Measurements from ENCODE around the gene GPAM. TPM values are rescaled to one million over a fixed set of nuclear protein-coding genes. Genes with fewer than 3 reads are reported as not detected.

Gene GPAM
- total and polyA plus RNA-seq, 9 of the 15 experiments (the other 6 are each of a cell fraction or from before 2014, with no cell fraction given): 3.5 to 7.5 (median 5.5) TPM

DNA sequence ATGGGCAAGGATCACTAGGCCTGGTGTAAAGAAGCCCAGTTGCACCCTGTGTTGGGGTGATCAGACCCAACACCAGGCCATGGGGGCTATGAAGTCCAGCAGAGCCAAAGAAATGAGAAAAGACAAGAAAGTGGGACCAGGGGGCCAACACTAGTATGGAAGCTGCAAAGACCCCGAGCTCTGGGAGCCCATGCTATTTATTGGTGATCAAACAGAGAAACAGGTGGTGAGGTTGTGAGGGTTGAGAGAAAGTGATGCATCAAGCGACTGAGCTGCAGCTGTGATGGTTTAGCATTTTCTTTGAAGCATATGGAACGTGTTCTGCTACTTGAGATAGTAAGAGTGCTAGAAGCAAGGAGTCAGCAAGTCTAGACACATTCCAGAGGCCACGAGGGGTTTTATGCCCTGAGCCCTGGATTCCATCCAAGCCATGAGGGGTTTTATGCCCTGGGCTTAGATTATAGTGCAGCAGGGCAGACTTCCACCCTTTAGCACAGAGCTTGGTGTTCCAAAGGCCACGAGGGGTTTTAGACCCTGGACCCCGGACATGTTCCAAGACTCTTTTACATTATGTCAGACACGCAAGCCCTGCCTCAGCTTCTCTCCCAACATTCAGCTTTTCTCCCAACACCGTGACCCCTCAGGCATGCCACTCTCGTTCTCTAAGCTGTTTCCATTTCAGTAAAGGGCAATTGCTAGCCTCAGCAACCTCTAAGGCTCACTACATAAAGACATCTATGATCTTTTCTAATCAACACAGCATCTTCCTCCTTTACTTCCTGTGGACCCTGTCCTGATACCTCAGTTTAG, 43.1 kb upstream of the GPAM start:
- CTCF ChIA-PET (ENCODE audit: low intra/inter-chr PET ratio): no interaction called here
- Histone ChIP-seq H3K4me2 (ENCODE audit: insufficient read depth, low read length) (no peak overlapping the region), H3K27ac (ENCODE audit: extremely low read depth, low read depth, low read length) (no peak overlapping the region), H3K9ac (ENCODE audit: insufficient read depth in 1 of 2, low read depth in 2 of 2, low read length in 2 of 2) (no peak overlapping the region), H3K4me1 (replicated peaks in 1 of 2; ENCODE audit: control insufficient read depth in 2 of 2, insufficient read depth in 2 of 2, low read length in 2 of 2) (no peaks in the 10 kb centered on the region), H3K36me3 (ENCODE audit: control insufficient read depth, insufficient read depth, low read length) (no peaks in the 10 kb centered on the region), H3K9me3 (replicated peaks; ENCODE audit: control insufficient read depth, insufficient read depth, low read depth, low read length) (no peaks in the 10 kb centered on the region), H3K79me2 (ENCODE audit: control insufficient read depth, insufficient read depth, low read length) (no peaks in the 10 kb centered on the region), H3K4me3 (no peak overlapping the region), H3K9me1 (ENCODE audit: control insufficient read depth, insufficient read depth, low read length) (no peaks in the 10 kb centered on the region), H2AFZ (ENCODE audit: low read depth, low read length) (no peak overlapping the region), H3K27me3 (ENCODE audit: control insufficient read depth in 2 of 2, insufficient read depth in 2 of 2, low read length in 2 of 2) (peaks cover 0 to 4% of the 10 kb centered on the region in 2 experiments; a peak in 2 of 5 replicates), H4K20me1 (replicated peaks; ENCODE audit: control insufficient read depth, insufficient read depth, low read length) (no peaks in the 10 kb centered on the region)
- 1% methylated on average over 7 of the region's 9 CpGs for WGBS (ENCODE audit: insufficient coverage, low coverage, missing lambda C conversion rate)
- BruUV-seq (replicated peaks): no TSS peak
- in situ Hi-C loops (cut with MboI): no loop called here
- FAIRE-seq (no peak), DNase-seq (ENCODE audit: extremely low read depth in 1 of 4, low spot score in 3 of 4) (no peak), ATAC-seq (no peak)
- POLR2A ChIA-PET: no interaction called here
- TF ChIP-seq, protein P1, sequence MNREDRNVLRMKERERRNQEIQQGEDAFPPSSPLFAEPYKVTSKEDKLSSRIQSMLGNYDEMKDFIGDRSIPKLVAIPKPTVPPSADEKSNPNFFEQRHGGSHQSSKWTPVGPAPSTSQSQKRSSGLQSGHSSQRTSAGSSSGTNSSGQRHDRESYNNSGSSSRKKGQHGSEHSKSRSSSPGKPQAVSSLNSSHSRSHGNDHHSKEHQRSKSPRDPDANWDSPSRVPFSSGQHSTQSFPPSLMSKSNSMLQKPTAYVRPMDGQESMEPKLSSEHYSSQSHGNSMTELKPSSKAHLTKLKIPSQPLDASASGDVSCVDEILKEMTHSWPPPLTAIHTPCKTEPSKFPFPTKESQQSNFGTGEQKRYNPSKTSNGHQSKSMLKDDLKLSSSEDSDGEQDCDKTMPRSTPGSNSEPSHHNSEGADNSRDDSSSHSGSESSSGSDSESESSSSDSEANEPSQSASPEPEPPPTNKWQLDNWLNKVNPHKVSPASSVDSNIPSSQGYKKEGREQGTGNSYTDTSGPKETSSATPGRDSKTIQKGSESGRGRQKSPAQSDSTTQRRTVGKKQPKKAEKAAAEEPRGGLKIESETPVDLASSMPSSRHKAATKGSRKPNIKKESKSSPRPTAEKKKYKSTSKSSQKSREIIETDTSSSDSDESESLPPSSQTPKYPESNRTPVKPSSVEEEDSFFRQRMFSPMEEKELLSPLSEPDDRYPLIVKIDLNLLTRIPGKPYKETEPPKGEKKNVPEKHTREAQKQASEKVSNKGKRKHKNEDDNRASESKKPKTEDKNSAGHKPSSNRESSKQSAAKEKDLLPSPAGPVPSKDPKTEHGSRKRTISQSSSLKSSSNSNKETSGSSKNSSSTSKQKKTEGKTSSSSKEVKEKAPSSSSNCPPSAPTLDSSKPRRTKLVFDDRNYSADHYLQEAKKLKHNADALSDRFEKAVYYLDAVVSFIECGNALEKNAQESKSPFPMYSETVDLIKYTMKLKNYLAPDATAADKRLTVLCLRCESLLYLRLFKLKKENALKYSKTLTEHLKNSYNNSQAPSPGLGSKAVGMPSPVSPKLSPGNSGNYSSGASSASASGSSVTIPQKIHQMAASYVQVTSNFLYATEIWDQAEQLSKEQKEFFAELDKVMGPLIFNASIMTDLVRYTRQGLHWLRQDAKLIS (CRISPR knock-in tag; IDR thresholded peaks at IDR 0.05): no peak
- TF ChIP-seq JUND (IDR thresholded peaks at IDR 0.05; ENCODE audit: borderline replicate concordance, low read depth, low read length) (no peak), JUND (tag; IDR thresholded peaks at IDR 0.05; ENCODE audit: borderline replicate concordance, low read depth, low read length) (no peak), NCOA1 (IDR thresholded peaks at IDR 0.05; ENCODE audit: low read depth) (no peak), ZZZ3 (IDR thresholded peaks at IDR 0.05) (no peak), XRCC3 (IDR thresholded peaks at IDR 0.05) (no peak)
- TF ChIP-seq, protein P2, sequence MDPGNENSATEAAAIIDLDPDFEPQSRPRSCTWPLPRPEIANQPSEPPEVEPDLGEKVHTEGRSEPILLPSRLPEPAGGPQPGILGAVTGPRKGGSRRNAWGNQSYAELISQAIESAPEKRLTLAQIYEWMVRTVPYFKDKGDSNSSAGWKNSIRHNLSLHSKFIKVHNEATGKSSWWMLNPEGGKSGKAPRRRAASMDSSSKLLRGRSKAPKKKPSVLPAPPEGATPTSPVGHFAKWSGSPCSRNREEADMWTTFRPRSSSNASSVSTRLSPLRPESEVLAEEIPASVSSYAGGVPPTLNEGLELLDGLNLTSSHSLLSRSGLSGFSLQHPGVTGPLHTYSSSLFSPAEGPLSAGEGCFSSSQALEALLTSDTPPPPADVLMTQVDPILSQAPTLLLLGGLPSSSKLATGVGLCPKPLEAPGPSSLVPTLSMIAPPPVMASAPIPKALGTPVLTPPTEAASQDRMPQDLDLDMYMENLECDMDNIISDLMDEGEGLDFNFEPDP (CRISPR knock-in tag; IDR thresholded peaks at IDR 0.05): no peak
- TF ChIP-seq, protein P3, sequence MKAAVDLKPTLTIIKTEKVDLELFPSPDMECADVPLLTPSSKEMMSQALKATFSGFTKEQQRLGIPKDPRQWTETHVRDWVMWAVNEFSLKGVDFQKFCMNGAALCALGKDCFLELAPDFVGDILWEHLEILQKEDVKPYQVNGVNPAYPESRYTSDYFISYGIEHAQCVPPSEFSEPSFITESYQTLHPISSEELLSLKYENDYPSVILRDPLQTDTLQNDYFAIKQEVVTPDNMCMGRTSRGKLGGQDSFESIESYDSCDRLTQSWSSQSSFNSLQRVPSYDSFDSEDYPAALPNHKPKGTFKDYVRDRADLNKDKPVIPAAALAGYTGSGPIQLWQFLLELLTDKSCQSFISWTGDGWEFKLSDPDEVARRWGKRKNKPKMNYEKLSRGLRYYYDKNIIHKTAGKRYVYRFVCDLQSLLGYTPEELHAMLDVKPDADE (conservative IDR thresholded peaks at IDR 0.05; ENCODE audit: control insufficient read depth, low read depth, low read length): no peak
- TF ChIP-seq, protein P4, sequence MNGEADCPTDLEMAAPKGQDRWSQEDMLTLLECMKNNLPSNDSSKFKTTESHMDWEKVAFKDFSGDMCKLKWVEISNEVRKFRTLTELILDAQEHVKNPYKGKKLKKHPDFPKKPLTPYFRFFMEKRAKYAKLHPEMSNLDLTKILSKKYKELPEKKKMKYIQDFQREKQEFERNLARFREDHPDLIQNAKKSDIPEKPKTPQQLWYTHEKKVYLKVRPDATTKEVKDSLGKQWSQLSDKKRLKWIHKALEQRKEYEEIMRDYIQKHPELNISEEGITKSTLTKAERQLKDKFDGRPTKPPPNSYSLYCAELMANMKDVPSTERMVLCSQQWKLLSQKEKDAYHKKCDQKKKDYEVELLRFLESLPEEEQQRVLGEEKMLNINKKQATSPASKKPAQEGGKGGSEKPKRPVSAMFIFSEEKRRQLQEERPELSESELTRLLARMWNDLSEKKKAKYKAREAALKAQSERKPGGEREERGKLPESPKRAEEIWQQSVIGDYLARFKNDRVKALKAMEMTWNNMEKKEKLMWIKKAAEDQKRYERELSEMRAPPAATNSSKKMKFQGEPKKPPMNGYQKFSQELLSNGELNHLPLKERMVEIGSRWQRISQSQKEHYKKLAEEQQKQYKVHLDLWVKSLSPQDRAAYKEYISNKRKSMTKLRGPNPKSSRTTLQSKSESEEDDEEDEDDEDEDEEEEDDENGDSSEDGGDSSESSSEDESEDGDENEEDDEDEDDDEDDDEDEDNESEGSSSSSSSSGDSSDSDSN (IDR thresholded peaks at IDR 0.05; ENCODE audit: borderline replicate concordance in 1 of 2, low read depth in 2 of 2, low read length in 2 of 2): no peak
- intact Hi-C loops (cut with micrococcal nuclease): no loop called here

Data from K562 (cell line).